ENCODE measurements around the gene MYDGF. TPM values are rescaled to one million over a fixed set of nuclear protein-coding genes. Genes with fewer than 3 reads are reported as not detected.

The MYDGF gene
- total and polyA plus RNA-seq, 9 of the 15 experiments (the other 6 are each of a cell fraction or from before 2014, with no cell fraction given) = 4.2 to 141 (median 82.1) TPM

DNA sequence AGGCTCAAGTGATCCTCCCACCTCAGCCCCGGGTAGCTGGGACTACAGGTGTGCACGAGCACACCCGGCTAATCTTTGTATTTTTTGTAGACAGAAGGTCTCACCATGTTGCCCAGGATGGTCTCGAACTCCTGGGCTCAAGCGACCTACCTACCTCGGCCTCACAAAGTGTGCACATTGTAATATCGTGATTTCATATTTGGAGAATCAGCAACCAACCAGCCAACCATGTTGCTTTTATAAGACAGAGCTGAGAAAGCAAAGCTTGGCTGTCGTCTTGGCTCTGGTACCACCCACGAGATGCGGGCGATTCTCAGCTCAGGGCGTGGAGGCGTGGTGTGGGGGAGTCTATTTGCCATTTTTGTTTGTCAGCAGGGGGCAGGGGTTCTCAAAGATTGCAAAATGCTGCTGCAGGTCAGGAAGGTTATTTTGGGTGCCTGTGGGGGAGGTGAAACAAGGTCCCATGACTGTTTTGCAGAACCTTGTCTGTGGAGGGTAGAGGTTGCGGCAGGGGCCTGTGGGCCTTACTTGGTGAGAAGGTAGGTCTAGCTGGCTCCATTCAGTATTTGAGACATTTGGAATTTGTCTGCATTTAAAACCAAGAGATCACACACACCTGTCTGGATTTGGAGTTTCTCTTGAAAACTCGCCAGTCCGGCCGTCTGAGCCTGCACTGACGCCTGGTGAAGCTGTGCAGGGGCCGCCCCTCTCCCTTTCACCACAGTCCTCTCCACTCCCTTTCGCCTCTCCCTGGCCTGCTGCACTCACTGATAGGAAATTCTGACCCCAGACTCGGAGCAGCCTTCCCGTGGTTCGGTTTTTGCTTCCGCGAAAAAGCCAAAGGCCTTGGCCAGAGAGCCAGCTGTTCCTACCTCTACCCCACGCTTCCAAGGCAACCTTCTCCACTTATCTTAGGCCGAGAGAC is 15.4 kb downstream of the MYDGF start (continued):
- TF ChIP-seq GABPB2 (CRISPR knock-in tag; conservative IDR thresholded peaks at IDR 0.05) = no peak
- TF ChIP-seq ARID1B (IDR thresholded peaks at IDR 0.05) = peak; percentile 47; the same call in 1 of the 2 replicates
- peak; percentile 60; the same call in 1 of the 2 replicates for TF ChIP-seq POLR2AphosphoS2 (IDR thresholded peaks at IDR 0.05; ENCODE audit: low read length)
- no peak for TF ChIP-seq CBX8 (IDR thresholded peaks at IDR 0.05; ENCODE audit: borderline replicate concordance, extremely low read depth, low read depth, low read length, poor library complexity, severe bottlenecking)
- TF ChIP-seq RBFOX2 (IDR thresholded peaks at IDR 0.05; ENCODE audit: low read depth, low read length) = no peak
- TF ChIP-seq TRIM24 (IDR thresholded peaks at IDR 0.05) = 0 out of 4 replicates have a peak, but pooled peaks have one; percentile 15 to 27
- TF ChIP-seq, protein P1, sequence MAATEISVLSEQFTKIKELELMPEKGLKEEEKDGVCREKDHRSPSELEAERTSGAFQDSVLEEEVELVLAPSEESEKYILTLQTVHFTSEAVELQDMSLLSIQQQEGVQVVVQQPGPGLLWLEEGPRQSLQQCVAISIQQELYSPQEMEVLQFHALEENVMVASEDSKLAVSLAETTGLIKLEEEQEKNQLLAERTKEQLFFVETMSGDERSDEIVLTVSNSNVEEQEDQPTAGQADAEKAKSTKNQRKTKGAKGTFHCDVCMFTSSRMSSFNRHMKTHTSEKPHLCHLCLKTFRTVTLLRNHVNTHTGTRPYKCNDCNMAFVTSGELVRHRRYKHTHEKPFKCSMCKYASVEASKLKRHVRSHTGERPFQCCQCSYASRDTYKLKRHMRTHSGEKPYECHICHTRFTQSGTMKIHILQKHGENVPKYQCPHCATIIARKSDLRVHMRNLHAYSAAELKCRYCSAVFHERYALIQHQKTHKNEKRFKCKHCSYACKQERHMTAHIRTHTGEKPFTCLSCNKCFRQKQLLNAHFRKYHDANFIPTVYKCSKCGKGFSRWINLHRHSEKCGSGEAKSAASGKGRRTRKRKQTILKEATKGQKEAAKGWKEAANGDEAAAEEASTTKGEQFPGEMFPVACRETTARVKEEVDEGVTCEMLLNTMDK (IDR thresholded peaks at IDR 0.05; ENCODE audit: borderline replicate concordance, insufficient read depth, low read depth, low read length, poor library complexity, severe bottlenecking) = no peak
- no peak for TF ChIP-seq ZNF583 (CRISPR knock-in tag; IDR thresholded peaks at IDR 0.05)
- TF ChIP-seq, protein P2, sequence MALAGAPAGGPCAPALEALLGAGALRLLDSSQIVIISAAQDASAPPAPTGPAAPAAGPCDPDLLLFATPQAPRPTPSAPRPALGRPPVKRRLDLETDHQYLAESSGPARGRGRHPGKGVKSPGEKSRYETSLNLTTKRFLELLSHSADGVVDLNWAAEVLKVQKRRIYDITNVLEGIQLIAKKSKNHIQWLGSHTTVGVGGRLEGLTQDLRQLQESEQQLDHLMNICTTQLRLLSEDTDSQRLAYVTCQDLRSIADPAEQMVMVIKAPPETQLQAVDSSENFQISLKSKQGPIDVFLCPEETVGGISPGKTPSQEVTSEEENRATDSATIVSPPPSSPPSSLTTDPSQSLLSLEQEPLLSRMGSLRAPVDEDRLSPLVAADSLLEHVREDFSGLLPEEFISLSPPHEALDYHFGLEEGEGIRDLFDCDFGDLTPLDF (CRISPR knock-in tag; IDR thresholded peaks at IDR 0.05) = no peak
- TF ChIP-seq XRCC4 (IDR thresholded peaks at IDR 0.05; ENCODE audit: extremely low read depth, insufficient read depth, insufficient read length) = no peak
- TF ChIP-seq MYNN (IDR thresholded peaks at IDR 0.05) = peak; percentile 67; the same call in 1 of the 2 replicates
- no peak for TF ChIP-seq MYNN (CRISPR knock-in tag; IDR thresholded peaks at IDR 0.05)
- TF ChIP-seq, protein P3, sequence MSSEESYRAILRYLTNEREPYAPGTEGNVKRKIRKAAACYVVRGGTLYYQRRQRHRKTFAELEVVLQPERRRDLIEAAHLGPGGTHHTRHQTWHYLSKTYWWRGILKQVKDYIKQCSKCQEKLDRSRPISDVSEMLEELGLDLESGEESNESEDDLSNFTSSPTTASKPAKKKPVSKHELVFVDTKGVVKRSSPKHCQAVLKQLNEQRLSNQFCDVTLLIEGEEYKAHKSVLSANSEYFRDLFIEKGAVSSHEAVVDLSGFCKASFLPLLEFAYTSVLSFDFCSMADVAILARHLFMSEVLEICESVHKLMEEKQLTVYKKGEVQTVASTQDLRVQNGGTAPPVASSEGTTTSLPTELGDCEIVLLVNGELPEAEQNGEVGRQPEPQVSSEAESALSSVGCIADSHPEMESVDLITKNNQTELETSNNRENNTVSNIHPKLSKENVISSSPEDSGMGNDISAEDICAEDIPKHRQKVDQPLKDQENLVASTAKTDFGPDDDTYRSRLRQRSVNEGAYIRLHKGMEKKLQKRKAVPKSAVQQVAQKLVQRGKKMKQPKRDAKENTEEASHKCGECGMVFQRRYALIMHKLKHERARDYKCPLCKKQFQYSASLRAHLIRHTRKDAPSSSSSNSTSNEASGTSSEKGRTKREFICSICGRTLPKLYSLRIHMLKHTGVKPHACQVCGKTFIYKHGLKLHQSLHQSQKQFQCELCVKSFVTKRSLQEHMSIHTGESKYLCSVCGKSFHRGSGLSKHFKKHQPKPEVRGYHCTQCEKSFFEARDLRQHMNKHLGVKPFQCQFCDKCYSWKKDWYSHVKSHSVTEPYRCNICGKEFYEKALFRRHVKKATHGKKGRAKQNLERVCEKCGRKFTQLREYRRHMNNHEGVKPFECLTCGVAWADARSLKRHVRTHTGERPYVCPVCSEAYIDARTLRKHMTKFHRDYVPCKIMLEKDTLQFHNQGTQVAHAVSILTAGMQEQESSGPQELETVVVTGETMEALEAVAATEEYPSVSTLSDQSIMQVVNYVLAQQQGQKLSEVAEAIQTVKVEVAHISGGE (CRISPR knock-in tag; IDR thresholded peaks at IDR 0.05) = no peak
- no peak for TF ChIP-seq TEAD2 (tag; IDR thresholded peaks at IDR 0.05)
- no peak for TF ChIP-seq ZNF785 (CRISPR knock-in tag; IDR thresholded peaks at IDR 0.05)
- TF ChIP-seq EHMT2 (IDR thresholded peaks at IDR 0.05) = no peak
- peak; percentile 18; the same call in 1 of the 2 replicates for TF ChIP-seq NCOA1 (IDR thresholded peaks at IDR 0.05; ENCODE audit: low read depth)
- TF ChIP-seq ZNF584 (CRISPR knock-in tag; IDR thresholded peaks at IDR 0.05; ENCODE audit: low read depth) = no peak
- TF ChIP-seq SMARCC2 (IDR thresholded peaks at IDR 0.05; ENCODE audit: low read depth) = no peak
- TF ChIP-seq GTF2F1 (IDR thresholded peaks at IDR 0.05; ENCODE audit: low read depth, low read length) = no peak
- no peak for TF ChIP-seq ZNF134 (CRISPR knock-in tag; conservative IDR thresholded peaks at IDR 0.05)
- no peak for TF ChIP-seq CBX3 (IDR thresholded peaks at IDR 0.05; ENCODE audit: borderline replicate concordance in 1 of 2, low read length in 2 of 2)

Data from K562 (cell line).